NCI-H2081 (cell line): ENCODE measurements around the gene SEMA5A.

Source experiments
- DNase-seq, 2 experiments: peaks; one replicate each; lab custom pipeline; 2025; lab: John Stamatoyannopoulos, UW

The SEMA5A gene

GRCh38 chr5:9058666-9059065, 487.2 kb downstream of the SEMA5A start:
- DNase-seq: no peak

GRCh38 chr5:9058161-9058560, 487.7 kb downstream of the SEMA5A start:
- DNase-seq: no peak

DNA sequence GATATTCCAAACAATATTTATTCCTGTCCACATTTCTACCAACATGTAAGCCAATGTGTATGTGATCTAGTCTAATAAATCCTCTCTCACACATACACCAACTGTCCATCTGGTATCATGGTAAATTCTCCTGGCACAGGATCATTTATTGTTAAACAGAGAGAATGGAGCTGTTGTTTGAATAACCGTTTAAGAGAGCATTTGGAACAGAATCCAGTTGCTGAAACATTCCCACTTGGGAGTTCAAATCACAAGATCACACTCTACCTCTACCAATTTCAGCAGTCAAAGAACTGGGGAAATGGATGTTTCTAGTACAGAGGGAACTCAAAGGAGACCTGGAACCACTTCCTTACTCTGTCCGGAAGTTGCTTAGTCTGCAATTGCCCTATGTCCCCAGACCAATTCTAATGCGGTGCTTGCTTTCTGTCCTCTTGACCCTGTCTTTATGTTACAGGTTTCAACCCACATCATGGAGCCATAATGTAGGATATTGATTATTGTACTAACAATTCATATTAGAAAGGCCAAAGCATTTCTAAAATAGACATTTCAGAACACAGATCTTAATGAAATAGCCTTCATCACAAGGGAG, 488.4 kb downstream of the SEMA5A start:
- no peak for DNase-seq

DNA sequence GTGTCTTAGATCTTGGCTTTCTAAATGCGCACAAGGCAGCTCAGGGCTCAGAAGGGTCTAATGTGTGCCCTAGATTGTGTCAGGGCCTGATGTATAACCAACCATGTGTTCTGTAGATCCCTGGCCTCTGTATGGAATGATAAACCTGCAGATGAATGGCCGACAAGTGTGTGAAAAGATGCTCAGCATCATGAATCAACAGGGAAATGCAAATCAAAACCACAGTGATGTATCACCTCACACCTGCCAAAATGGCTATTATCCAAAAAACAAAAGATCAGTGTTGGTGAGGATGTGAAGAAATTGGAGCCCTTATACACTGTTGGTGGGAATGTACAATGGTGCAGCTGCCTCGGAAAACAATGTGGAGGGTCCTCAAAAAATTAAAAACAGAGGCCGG, 489.8 kb downstream of the SEMA5A start:
- DNase-seq: peak in 1 of 2 experiments; percentile 8

DNA sequence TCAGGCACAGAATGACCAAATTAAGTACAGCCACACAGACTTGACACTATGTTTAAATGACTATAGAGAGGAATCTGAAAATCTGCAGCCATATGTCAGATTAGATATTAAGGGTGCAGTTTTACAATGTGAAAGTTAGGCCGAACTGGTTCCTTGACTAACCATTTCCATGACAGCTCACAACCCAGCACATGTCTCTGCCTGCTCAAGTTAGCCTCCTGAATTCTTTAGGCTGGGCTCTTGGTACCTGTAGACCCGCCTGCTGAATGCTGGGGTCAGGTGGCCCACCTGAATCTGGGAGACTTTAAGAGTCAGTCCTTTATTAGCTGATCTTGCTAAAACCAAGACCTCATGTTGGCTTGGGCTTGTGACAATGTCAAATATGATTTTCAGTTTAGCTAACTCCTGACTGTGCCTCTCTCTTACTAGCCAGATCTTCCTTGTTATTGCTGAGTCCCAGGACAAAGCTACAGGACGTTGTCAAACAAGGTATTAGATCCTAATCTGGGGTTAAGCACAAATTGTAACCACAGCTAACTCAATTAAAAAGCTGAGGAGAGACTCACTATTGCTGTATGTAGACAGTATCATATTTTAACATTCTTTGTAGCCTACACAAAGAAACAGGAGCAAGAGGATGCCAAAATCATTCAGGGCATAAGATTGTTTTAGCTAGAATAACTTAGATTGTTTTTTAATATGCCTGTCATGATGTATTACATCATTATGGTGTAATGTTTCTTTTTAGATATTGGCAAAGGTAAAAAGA, 490.9 kb downstream of the SEMA5A start:
- no peak for DNase-seq

- DNase-seq: no peak
Measured at GRCh38 chr5:9054322-9054721, 491.6 kb downstream of the SEMA5A start.

- no peak for DNase-seq
Measured at GRCh38 chr5:9052421-9052820, 493.5 kb downstream of the SEMA5A start.

DNA sequence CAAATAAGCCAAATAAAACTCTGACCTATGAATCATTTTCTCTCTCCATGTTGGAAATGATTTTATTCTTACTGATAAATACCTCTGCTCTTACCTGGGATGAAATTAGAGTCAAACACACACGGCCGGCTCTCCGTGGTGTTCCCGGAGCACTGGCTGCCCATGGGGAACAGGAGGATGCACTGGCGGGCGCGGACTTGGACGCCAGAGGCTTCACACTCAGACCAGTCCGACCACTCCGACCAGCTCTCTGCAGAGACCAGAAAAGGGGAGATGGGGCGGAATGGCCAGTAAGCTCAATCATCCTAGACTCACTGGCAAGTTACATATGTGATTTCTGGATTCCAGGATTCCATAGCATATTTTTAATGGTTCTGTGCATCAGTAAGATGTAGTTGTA, 494.1 kb downstream of the SEMA5A start:
- no peak for DNase-seq

DNA sequence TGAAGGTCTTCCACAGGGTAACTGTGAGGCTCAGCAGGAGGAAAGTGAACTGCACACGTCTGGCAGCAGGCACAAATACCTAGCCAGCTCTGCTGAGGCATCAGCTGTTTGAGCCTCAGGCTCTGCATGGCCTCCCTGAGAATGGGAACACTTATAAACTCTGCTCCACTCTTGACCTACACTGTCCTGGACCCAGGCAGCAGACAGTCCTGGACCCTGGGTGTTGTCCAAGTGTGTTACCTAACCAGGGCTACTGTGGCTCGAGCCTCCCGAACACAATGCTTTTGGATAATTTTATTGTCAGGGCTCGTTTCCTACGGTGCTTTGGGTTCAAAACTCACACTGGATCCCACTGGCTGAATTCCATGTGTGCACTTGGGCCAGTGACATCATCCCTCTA, 497.9 kb downstream of the SEMA5A start:
- no peak for DNase-seq

GRCh38 chr5:9046756-9047481, 499.0 kb downstream of the SEMA5A start:
- DNase-seq: no peak

- DNase-seq: no peak
Measured at GRCh38 chr5:9045946-9046345, 499.9 kb downstream of the SEMA5A start.

DNA sequence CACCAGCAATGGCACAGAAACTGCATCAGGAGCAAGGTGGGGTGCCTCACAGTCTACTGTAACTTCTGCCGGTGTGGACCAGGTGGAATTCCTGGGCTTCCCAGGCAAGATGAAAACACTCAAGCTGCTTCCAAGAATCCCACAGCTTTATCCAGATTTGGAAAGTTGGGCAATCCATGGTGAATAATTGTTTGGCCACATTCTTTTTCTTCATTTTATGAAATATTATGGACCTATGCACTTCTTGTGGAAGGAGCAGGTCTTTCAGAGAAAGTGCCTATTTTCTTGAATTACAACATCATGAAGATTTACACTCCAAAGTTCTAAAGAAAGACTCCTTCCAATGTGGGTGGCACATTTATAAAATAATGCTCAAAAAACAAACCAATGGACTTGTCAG, 503.6 kb downstream of the SEMA5A start:
- no peak for DNase-seq

DNA sequence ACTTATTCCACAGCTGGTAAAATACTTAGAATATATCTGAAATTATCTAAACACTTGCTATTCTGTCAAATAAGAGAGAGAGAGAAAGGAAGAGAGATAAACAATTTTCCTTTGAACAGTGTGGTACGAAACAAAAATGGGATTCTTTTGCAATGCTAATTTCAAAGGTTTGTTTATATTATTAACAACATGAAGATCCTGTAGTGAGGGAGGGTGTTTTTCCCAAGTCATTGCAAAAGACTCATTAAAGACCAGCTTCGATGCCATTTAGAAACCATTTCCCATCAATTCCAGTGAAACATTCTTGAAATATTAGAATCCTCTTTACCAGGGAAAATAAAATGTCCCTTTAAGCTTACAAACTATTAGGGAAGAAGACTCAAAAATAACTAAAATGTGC, 505.4 kb downstream of the SEMA5A start:
- no peak for DNase-seq

GRCh38 chr5:9037048-9037447, 508.8 kb downstream of the SEMA5A start:
- DNase-seq: peak in 1 of 2 experiments; percentile 41

DNA sequence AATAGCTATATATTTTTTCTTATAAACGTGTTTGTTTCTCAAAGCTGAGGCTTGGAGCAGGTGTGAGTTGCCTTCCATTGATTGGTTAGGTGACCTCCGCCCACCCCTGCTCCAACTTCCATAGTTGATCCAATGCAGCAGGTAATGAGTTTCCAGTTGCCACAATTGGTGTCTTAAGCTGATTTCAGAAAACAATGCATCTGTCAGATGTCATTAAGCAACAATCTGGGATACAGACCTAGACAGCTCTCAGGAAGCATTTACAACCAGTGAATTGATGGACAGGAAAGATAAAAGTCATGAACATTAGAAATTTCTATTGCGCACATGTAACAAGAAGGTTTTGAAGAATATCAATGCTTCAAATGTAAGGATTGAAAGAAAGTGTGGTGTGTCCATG, 510.5 kb downstream of the SEMA5A start:
- DNase-seq: no peak

- DNase-seq: no peak
Measured at GRCh38 chr5:9034649-9035048, 511.2 kb downstream of the SEMA5A start.

- no peak for DNase-seq
Measured at GRCh38 chr5:9033524-9033923, 512.4 kb downstream of the SEMA5A start.

DNA sequence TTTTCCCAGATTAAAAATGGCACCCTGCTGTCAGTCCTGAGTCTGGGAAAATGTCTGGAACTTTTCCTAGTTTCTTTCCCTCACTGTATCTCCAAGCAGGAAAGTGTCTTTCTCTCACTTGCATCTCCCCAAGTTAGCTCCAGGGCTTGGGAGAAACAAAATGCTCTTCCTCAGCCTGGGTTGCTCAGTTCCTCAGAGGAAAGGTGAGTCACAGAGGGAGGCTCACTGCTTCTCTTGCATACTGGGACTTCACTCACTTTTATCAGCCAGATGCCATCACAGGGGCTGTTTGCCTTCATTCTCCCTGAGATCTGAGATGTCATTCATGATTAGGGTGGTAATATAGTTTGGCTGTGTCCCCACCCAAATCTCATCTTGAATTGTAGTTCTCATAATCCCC, 519.9 kb downstream of the SEMA5A start:
- DNase-seq: no peak

DNA sequence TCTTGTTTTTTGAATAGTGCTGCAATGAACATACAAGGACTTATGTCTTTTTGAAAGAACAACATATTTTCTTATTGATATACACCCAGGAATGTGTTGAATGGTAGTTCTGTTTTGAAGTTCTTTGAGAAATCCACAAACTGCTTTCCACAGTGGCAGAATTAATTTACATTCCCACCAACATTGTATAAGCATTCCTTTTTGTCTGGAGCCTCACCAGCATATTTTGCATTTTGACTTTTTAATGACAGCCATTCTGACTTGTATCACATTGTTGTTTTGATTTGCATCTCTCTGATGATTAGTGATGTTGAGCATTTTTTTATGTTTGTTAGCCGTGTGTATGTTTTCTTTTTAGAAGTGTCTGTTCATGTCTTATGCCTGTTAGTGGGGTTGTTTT, 524.9 kb downstream of the SEMA5A start:
- no peak for DNase-seq

DNA sequence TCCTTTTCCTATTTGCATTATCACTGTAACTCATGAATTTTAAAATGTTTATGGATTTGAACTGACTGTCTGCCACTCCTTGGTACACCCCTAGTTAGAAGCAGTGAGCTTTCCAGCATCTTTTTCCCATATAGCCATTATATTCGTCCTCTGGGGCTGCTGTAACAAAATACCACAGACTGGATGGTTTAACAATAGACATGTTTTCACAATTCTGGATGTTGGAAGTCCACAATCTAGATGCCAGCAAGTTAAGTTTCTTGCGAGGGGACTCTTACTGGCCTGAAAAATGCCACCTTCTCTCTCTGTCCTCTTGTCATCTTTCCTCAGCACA, 530.0 kb downstream of the SEMA5A start:
- no peak for DNase-seq

GRCh38 chr5:9015260-9015936, 530.5 kb downstream of the SEMA5A start:
- no peak for DNase-seq

GRCh38 chr5:9013147-9013546, 532.7 kb downstream of the SEMA5A start:
- no peak for DNase-seq
